SK-N-SH (cell line): ENCODE results near the gene CRIM1. TPM values are rescaled to one million over a fixed set of nuclear protein-coding genes. Genes with fewer than 3 reads are reported as not detected.
A peak's percentile ranks its signal among the peaks of the same experiment; 100 is the strongest.

Experiments used
- CTCF ChIA-PET: fragments of 300-600, 350-600 bp; formaldehyde crosslinking; extraction: SDS; loops from one replicate; lab custom pipeline; 2021; lab: Yijun Ruan, JAX
- POLR2A ChIA-PET: fragments of 350-600 bp; sonication (Branson Sonifier 250); formaldehyde crosslinking; extraction: SDS; loops from one replicate; lab custom pipeline; 2020; ENCODE audit warnings: antibody characterized with exemption, inconsistent platforms; lab: Yijun Ruan, JAX
- DNase-seq: peaks from one replicate; pipeline ENCODE4 v3.0.0; 2012
- H2AFZ ChIP-seq: fragments of 200-600 bp; sonication (generic); 2 replicates; pipeline ENCODE4 v1.8.1; 2016; ENCODE audit warnings: antibody characterized with exemption, mild to moderate bottlenecking, low read depth
- H3F3A ChIP-seq: fragments of 200-600 bp; sonication (generic); replicated peaks from 2 replicates; pipeline ENCODE3; 2016; ENCODE audit warnings: antibody characterized with exemption, mild to moderate bottlenecking; ENCODE audit not compliant: insufficient read depth
- H3K27ac ChIP-seq, 2 experiments: fragments of 200-500 bp in 1 of 2; fragments of 200-600 bp in 1 of 2; sonication (Bioruptor generic) in 1 of 2; sonication (generic), shearing (Covaris generic) in 1 of 2; 2 replicates each; pipeline versions ENCODE4 v1.5.1 to v1.6.1; 2014 to 2016; ENCODE audit warnings: low read depth in 2 of 2, inconsistent platforms in 1 of 2, low read length in 1 of 2, mild to moderate bottlenecking in 1 of 2, mixed read lengths in 1 of 2
- H3K27me3 ChIP-seq: fragments of 200-600 bp; sonication (generic), shearing (Covaris generic); 2 replicates; pipeline ENCODE4 v1.6.1; 2016; ENCODE audit warnings: mixed run types; ENCODE audit not compliant: insufficient read depth
- H3K36me3 ChIP-seq, 2 experiments: fragments of 200-500 bp in 1 of 2; fragments of 200-600 bp in 1 of 2; sonication (Bioruptor generic) in 1 of 2; sonication (generic) in 1 of 2; replicated peaks in 1 of 2; 2 replicates each; pipeline versions ENCODE3 to v1.5.1; 2014 to 2016; ENCODE audit warnings: low read length in 1 of 2, mild to moderate bottlenecking in 1 of 2; ENCODE audit not compliant: insufficient read depth in 2 of 2, control insufficient read depth in 1 of 2
- H3K4me1 ChIP-seq, 2 experiments: fragments of 200-500 bp in 1 of 2; fragments of 200-600 bp in 1 of 2; sonication (Bioruptor generic) in 1 of 2; sonication (generic), shearing (Covaris generic) in 1 of 2; 2 replicates each; pipeline versions ENCODE4 v1.5.1 to v1.6.1; 2014 to 2016; ENCODE audit warnings: low read depth in 1 of 2, low read length in 1 of 2, mixed run types in 1 of 2; ENCODE audit not compliant: insufficient read depth in 2 of 2, control insufficient read depth in 1 of 2
- H3K4me2 ChIP-seq: fragments of 200-600 bp; sonication (generic), shearing (Covaris generic); 2 replicates; pipeline ENCODE4 v1.6.1; 2017; ENCODE audit warnings: mixed run types
- H3K4me3 ChIP-seq, 2 experiments: fragments of 200-500 bp in 1 of 2; fragments of 200-600 bp in 1 of 2; sonication (Bioruptor generic) in 1 of 2; sonication (generic), shearing (Covaris generic) in 1 of 2; 2 replicates each; pipeline versions ENCODE4 v1.5.1 to v1.8.1; 2014 to 2016; ENCODE audit warnings: low read depth in 2 of 2, inconsistent platforms in 1 of 2, low read length in 1 of 2, mild to moderate bottlenecking in 1 of 2, mixed read lengths in 1 of 2, moderate library complexity in 1 of 2
- H3K79me2 ChIP-seq: fragments of 200-600 bp; sonication (generic); 2 replicates; pipeline ENCODE4 v1.8.1; 2017; ENCODE audit warnings: mild to moderate bottlenecking; ENCODE audit not compliant: insufficient read depth
- H3K9ac ChIP-seq: fragments of 200-600 bp; sonication (generic); 2 replicates; pipeline ENCODE4 v1.6.1; 2017; ENCODE audit warnings: mixed run types
- H3K9me2 ChIP-seq: fragments of 200-600 bp; sonication (generic); 2 replicates; pipeline ENCODE4 v1.6.1; 2017; ENCODE audit warnings: mixed run types
- H3K9me3 ChIP-seq: fragments of 200-600 bp; sonication (generic); 2 replicates; pipeline ENCODE4 v1.6.1; 2017; ENCODE audit warnings: mixed run types, mild to moderate bottlenecking, moderate library complexity
- H4K20me1 ChIP-seq: fragments of 200-600 bp; sonication (generic); 2 replicates; pipeline ENCODE4 v1.6.1; 2017; ENCODE audit warnings: mild to moderate bottlenecking, mixed run types; ENCODE audit not compliant: insufficient read depth
- CHD2 ChIP-seq: fragments of 150-350 bp; IDR thresholded peaks from 2 replicates; pipeline ENCODE4 v1.6.1; 2018; ENCODE audit warnings: low read length; ENCODE audit not compliant: partially characterized antibody
- ELF1 ChIP-seq: IDR thresholded peaks from 2 replicates; pipeline ENCODE4 v1.4.0; 2012
- EP300 ChIP-seq, 2 experiments: IDR thresholded peaks; 2 replicates each; pipeline versions ENCODE4 v1.4.0 to v1.6.1; 2012; ENCODE audit warnings: borderline replicate concordance in 1 of 2, low read depth in 1 of 2, low read length in 1 of 2
- FOSL2 ChIP-seq: IDR thresholded peaks from 2 replicates; pipeline ENCODE4 v1.4.0; 2012; ENCODE audit warnings: low read depth, mild to moderate bottlenecking, moderate library complexity, borderline replicate concordance
- FOXJ3 ChIP-seq: sonication (generic); formaldehyde crosslinking; IDR thresholded peaks from 2 replicates; pipeline ENCODE4 v1.5.1; 2020; ENCODE audit warnings: mild to moderate bottlenecking, missing genetic modification reagents
- FOXM1 ChIP-seq: IDR thresholded peaks from 2 replicates; pipeline ENCODE4 v1.4.0; 2012; ENCODE audit warnings: low read depth, mild to moderate bottlenecking
- GABPA ChIP-seq: IDR thresholded peaks from 2 replicates; pipeline ENCODE4 v1.4.0; 2012; ENCODE audit warnings: low read depth, mild to moderate bottlenecking
- GATA2 ChIP-seq: sonication (generic); formaldehyde crosslinking; IDR thresholded peaks from 2 replicates; pipeline ENCODE4 v1.5.0; 2020; ENCODE audit warnings: mild to moderate bottlenecking, missing genetic modification reagents
- JUND ChIP-seq: IDR thresholded peaks from 2 replicates; pipeline ENCODE4 v1.4.0; 2012
- POLR2AphosphoS5 ChIP-seq: IDR thresholded peaks from 2 replicates; pipeline ENCODE4 v1.6.1; 2012; ENCODE audit warnings: low read depth, low read length
- RAD21 ChIP-seq: IDR thresholded peaks from 2 replicates; pipeline ENCODE4 v1.6.1; 2012; ENCODE audit warnings: mild to moderate bottlenecking, low read length
- RCOR1 ChIP-seq: fragments of 150-350 bp; IDR thresholded peaks from 2 replicates; pipeline ENCODE4 v1.6.1; 2017; ENCODE audit warnings: antibody characterized with exemption, low read length
- RFX5 ChIP-seq: IDR thresholded peaks from 2 replicates; pipeline ENCODE4 v1.6.1; 2012; ENCODE audit warnings: mild to moderate bottlenecking, improper control_type of control experiment, low read length
- SIN3A ChIP-seq: IDR thresholded peaks from 2 replicates; pipeline ENCODE4 v1.6.1; 2012; ENCODE audit warnings: low read depth, mild to moderate bottlenecking, low read length, moderate library complexity, borderline replicate concordance
- SMC3 ChIP-seq: IDR thresholded peaks from 2 replicates; pipeline ENCODE4 v1.6.1; 2012; ENCODE audit warnings: low read depth, low read length, improper control_type of control experiment
- TAF1 ChIP-seq: IDR thresholded peaks from 2 replicates; pipeline ENCODE4 v1.6.1; 2012; ENCODE audit warnings: low read depth, mild to moderate bottlenecking, low read length, moderate library complexity, borderline replicate concordance
- TCF12 ChIP-seq: IDR thresholded peaks from 2 replicates; pipeline ENCODE4 v1.4.0; 2012
- YY1 ChIP-seq: IDR thresholded peaks from 2 replicates; pipeline ENCODE4 v1.4.0; 2012; ENCODE audit warnings: low read depth, mild to moderate bottlenecking
- WGBS: methylation state at CpG from one replicate; pipeline ENCODE4 v1.1.6; 2017; ENCODE audit warnings: low lambda C conversion rate; 5-methylcytosine and 5-hydroxymethylcytosine counted together
- polyA plus RNA-seq, 3 experiments: library from polyadenylated mRNA; depleted of rRNA; stranded (reverse); fragments of >200 nt; gene quantifications; 2 replicates each; pipeline ENCODE4 v1.2.3, GENCODE V29; 2012
- TF ChIP-seq, protein P1 (sequence below): IDR thresholded peaks from 2 replicates; pipeline ENCODE4 v1.4.0; 2012; ENCODE audit warnings: low read depth, borderline replicate concordance
- TF ChIP-seq, protein P2 (sequence below): IDR thresholded peaks from 2 replicates; pipeline ENCODE4 v1.4.0; 2012; ENCODE audit warnings: low read depth
- TF ChIP-seq, protein P3 (sequence below): fragments of 150-350 bp; IDR thresholded peaks from 2 replicates; pipeline ENCODE4 v1.6.1; 2017; ENCODE audit warnings: antibody characterized with exemption, low read length, low read depth, borderline replicate concordance
- TF ChIP-seq, protein P4 (sequence below): fragments of 200-600 bp; sonication (generic); IDR thresholded peaks from 2 replicates; pipeline ENCODE4 v1.6.1; 2017; ENCODE audit warnings: antibody characterized with exemption, mild to moderate bottlenecking, moderate library complexity
- TF ChIP-seq, protein P5 (sequence below): IDR thresholded peaks from 2 replicates; pipeline ENCODE4; 2012
- TF ChIP-seq, protein P6 (sequence below): IDR thresholded peaks from 2 replicates; pipeline ENCODE4 v1.4.0; 2012; ENCODE audit warnings: low read depth, borderline replicate concordance

The CRIM1 gene
- polyA plus RNA-seq, 1 of the 3 experiments (the other 2 are of a cell fraction), result 244 TPM

DNA sequence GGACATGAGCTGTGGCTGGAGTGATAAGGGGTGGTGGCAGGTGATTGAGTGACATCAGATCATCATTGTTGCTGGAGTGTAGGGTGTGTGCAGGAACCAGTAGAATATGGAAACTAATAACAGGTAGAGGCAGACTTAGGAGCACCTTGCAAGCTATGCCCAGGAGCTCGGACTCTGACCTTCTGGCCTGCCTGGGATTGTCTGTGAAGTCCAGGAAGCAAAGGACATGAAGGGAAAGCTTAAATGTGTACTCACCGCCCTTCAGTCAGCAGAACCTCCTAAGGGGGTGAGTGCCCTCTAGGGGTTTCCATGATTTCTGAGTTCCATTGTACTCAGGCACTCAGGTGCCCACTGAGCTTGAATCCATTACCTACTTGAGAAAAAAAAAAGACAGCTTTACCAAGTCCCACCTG lies 104.2 kb downstream of the CRIM1 start:
- Histone ChIP-seq H3K4me1 (peaks cover 9 to 78% of the 10 kb centered on the region in 2 experiments; a peak in 3 of 4 replicates), H3K36me3 (peaks cover 28% of the 10 kb centered on the region in 2 experiments)
- DNase-seq, result peak; percentile 14
- TF ChIP-seq ELF1 (no peak), TAF1 (no peak), TCF12 (no peak; the same call in 1 of the 2 replicates), GABPA (no peak), YY1 (no peak), CHD2 (no peak), SMC3 (peak; percentile 39), RCOR1 (no peak), FOXJ3 (CRISPR knock-in tag) (no peak), FOSL2 (no peak), RFX5 (no peak), SIN3A (peak; percentile 71; the same call in 1 of the 2 replicates), JUND (no peak), EP300 (IDR thresholded peaks at IDR 0.05; ENCODE audit: borderline replicate concordance in 1 of 2, low read depth in 1 of 2, low read length in 1 of 2) (no peak), GATA2 (CRISPR knock-in tag) (no peak), POLR2AphosphoS5 (no peak), FOXM1 (no peak), RAD21 (peak; percentile 61)
- TF ChIP-seq, protein P1, sequence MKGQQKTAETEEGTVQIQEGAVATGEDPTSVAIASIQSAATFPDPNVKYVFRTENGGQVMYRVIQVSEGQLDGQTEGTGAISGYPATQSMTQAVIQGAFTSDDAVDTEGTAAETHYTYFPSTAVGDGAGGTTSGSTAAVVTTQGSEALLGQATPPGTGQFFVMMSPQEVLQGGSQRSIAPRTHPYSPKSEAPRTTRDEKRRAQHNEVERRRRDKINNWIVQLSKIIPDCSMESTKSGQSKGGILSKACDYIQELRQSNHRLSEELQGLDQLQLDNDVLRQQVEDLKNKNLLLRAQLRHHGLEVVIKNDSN, result no peak
- TF ChIP-seq, protein P2, sequence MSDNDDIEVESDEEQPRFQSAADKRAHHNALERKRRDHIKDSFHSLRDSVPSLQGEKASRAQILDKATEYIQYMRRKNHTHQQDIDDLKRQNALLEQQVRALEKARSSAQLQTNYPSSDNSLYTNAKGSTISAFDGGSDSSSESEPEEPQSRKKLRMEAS, result 0 out of 2 replicates have a peak, but pooled peaks have one; percentile 21
- TF ChIP-seq, protein P3, sequence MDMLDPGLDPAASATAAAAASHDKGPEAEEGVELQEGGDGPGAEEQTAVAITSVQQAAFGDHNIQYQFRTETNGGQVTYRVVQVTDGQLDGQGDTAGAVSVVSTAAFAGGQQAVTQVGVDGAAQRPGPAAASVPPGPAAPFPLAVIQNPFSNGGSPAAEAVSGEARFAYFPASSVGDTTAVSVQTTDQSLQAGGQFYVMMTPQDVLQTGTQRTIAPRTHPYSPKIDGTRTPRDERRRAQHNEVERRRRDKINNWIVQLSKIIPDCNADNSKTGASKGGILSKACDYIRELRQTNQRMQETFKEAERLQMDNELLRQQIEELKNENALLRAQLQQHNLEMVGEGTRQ, result no peak
- TF ChIP-seq, protein P4, sequence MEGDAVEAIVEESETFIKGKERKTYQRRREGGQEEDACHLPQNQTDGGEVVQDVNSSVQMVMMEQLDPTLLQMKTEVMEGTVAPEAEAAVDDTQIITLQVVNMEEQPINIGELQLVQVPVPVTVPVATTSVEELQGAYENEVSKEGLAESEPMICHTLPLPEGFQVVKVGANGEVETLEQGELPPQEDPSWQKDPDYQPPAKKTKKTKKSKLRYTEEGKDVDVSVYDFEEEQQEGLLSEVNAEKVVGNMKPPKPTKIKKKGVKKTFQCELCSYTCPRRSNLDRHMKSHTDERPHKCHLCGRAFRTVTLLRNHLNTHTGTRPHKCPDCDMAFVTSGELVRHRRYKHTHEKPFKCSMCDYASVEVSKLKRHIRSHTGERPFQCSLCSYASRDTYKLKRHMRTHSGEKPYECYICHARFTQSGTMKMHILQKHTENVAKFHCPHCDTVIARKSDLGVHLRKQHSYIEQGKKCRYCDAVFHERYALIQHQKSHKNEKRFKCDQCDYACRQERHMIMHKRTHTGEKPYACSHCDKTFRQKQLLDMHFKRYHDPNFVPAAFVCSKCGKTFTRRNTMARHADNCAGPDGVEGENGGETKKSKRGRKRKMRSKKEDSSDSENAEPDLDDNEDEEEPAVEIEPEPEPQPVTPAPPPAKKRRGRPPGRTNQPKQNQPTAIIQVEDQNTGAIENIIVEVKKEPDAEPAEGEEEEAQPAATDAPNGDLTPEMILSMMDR, result peak; percentile 76
- TF ChIP-seq, protein P5, sequence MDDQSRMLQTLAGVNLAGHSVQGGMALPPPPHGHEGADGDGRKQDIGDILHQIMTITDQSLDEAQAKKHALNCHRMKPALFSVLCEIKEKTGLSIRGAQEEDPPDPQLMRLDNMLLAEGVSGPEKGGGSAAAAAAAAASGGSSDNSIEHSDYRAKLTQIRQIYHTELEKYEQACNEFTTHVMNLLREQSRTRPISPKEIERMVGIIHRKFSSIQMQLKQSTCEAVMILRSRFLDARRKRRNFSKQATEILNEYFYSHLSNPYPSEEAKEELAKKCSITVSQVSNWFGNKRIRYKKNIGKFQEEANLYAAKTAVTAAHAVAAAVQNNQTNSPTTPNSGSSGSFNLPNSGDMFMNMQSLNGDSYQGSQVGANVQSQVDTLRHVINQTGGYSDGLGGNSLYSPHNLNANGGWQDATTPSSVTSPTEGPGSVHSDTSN, result peak; percentile 34
- TF ChIP-seq, protein P6, sequence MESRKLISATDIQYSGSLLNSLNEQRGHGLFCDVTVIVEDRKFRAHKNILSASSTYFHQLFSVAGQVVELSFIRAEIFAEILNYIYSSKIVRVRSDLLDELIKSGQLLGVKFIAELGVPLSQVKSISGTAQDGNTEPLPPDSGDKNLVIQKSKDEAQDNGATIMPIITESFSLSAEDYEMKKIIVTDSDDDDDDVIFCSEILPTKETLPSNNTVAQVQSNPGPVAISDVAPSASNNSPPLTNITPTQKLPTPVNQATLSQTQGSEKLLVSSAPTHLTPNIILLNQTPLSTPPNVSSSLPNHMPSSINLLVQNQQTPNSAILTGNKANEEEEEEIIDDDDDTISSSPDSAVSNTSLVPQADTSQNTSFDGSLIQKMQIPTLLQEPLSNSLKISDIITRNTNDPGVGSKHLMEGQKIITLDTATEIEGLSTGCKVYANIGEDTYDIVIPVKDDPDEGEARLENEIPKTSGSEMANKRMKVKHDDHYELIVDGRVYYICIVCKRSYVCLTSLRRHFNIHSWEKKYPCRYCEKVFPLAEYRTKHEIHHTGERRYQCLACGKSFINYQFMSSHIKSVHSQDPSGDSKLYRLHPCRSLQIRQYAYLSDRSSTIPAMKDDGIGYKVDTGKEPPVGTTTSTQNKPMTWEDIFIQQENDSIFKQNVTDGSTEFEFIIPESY, result no peak

More for the DNA sequence above, 104.2 kb downstream of the CRIM1 start:
- Histone ChIP-seq H3K4me3 (no peak overlapping the region), H3K9ac (peak overlapping the region; percentile 55), H3K27ac (peak overlapping the region in 1 of 2 experiments; percentile 95; a peak in 3 of 4 replicates), H3F3A (peaks cover 76% of the 10 kb centered on the region), H3K9me3 (no peaks in the 10 kb centered on the region), H3K27me3 (no peaks in the 10 kb centered on the region), H3K4me2 (0 out of 2 replicates have a peak overlapping the region, but pooled peaks have one; percentile 51), H4K20me1 (no peaks in the 10 kb centered on the region), H2AFZ (no peak overlapping the region), H3K79me2 (peaks cover 97% of the 10 kb centered on the region), H3K9me2 (no peaks in the 10 kb centered on the region)
- ChIA-PET CTCF (interaction anchor here (0.7 to 3.0 kb wide), 6 partner anchors 18 to 205 kb away, joined by 3 to 10 read pairs (median 4); no protein-coding TSS in a partner anchor), POLR2A (no interaction called here)
- 31% methylated on average over 2 of the region's 2 CpGs for WGBS
